Vagina (tissue), 2 donors: ENCODE data around the gene TMEM233. TPM values are rescaled to one million over a fixed set of nuclear protein-coding genes. Genes with fewer than 3 reads are reported as not detected.

Source experiments
- DNase-seq, 2 donors: peaks; one replicate each; pipeline ENCODE4 v3.0.0-alpha.2; 2017; ENCODE audit errors: extremely low spot score in 2 of 2
- H3K27ac ChIP-seq: fragments of 200-600 bp; sonication (generic); one replicate; pipeline ENCODE4 v1.5.1; 2019
- H3K27me3 ChIP-seq: fragments of 200-600 bp; sonication (generic); one replicate; pipeline ENCODE4 v1.5.1; 2019
- H3K36me3 ChIP-seq, 2 donors: fragments of 200-600 bp; sonication (generic); one replicate each; pipeline ENCODE4 v1.5.1; 2017 to 2019
- H3K4me1 ChIP-seq: fragments of 200-600 bp; sonication (generic); one replicate; pipeline ENCODE4 v1.5.1; 2019
- H3K4me3 ChIP-seq, 2 donors: fragments of 200-600 bp; sonication (generic); 1 replicate in 1 of 2; 2 replicates in 1 of 2; pipeline ENCODE4 v1.5.1; 2016 to 2019
- H3K9me3 ChIP-seq: fragments of 200-600 bp; sonication (generic); one replicate; pipeline ENCODE4 v1.5.1; 2019
- CTCF ChIP-seq, 3 experiments: fragments of 450-650 bp in 2 of 3; fragments of 200-600 bp in 1 of 3; sonication (generic) in 1 of 3; IDR thresholded peaks; one replicate each; pipeline ENCODE4 v1.5.1; 2017 to 2019; ENCODE audit warnings: antibody characterized with exemption in 3 of 3, mild to moderate bottlenecking in 2 of 3, moderate library complexity in 2 of 3
- POLR2A ChIP-seq, 2 donors: fragments of 450-650 bp; IDR thresholded peaks; one replicate each; pipeline ENCODE4 v1.6.1; 2017; ENCODE audit warnings: antibody characterized with exemption in 2 of 2, mild to moderate bottlenecking in 2 of 2, moderate library complexity in 2 of 2
- POLR2AphosphoS5 ChIP-seq, 2 donors: sonication (generic); formaldehyde crosslinking; IDR thresholded peaks; one replicate each; pipeline ENCODE4 v1.9.0; 2017; ENCODE audit warnings: antibody characterized with exemption in 2 of 2, mild to moderate bottlenecking in 2 of 2, low read depth in 1 of 2; ENCODE audit not compliant: insufficient read depth in 1 of 2
- intact Hi-C: fragments of 100-400 bp; cut with DNase I; formaldehyde crosslinking; loops from one replicate; pipeline ENCODE4 v1.15.1; 2023
- total RNA-seq: library from RNA; depleted of rRNA; stranded (reverse); fragments of >200 nt; gene quantifications from one replicate; pipeline ENCODE4 v1.2.3, GENCODE V29; 2016

Gene TMEM233
- total RNA-seq, 1 donor from 2014 or later = 0.49 TPM

GRCh38 chr12:119684711-119685369, 91.3 kb downstream of the TMEM233 start:
- no peak overlapping the region for H3K4me3 ChIP-seq
- peaks cover 16% of the 10 kb centered on the region for H3K4me1 ChIP-seq
- intact Hi-C loops = no loop called here
- no peak for DNase-seq
- TF ChIP-seq POLR2AphosphoS5 (IDR thresholded peaks at IDR 0.05; ENCODE audit: insufficient read depth in 1 of 2, low read depth in 1 of 2) = no peak
- no peak for TF ChIP-seq POLR2A (IDR thresholded peaks at IDR 0.05)
- TF ChIP-seq CTCF (IDR thresholded peaks at IDR 0.05) = no peak
- H3K27me3 ChIP-seq = no peaks in the 10 kb centered on the region
- H3K36me3 ChIP-seq = peaks cover 0 to 18% of the 10 kb centered on the region in 2 donors
- H3K27ac ChIP-seq = no peak overlapping the region
- H3K9me3 ChIP-seq = no peaks in the 10 kb centered on the region

- no peaks in the 10 kb centered on the region for H3K27me3 ChIP-seq
- H3K4me3 ChIP-seq = no peak overlapping the region
- H3K27ac ChIP-seq = no peak overlapping the region
- no peaks in the 10 kb centered on the region for H3K9me3 ChIP-seq
- DNase-seq = no peak
- intact Hi-C loops = no loop called here
- H3K36me3 ChIP-seq = peaks cover 0 to 13% of the 10 kb centered on the region in 2 donors
- peaks cover 16% of the 10 kb centered on the region for H3K4me1 ChIP-seq
- TF ChIP-seq CTCF (IDR thresholded peaks at IDR 0.05) = no peak
- TF ChIP-seq POLR2AphosphoS5 (IDR thresholded peaks at IDR 0.05; ENCODE audit: insufficient read depth in 1 of 2, low read depth in 1 of 2) = no peak
- TF ChIP-seq POLR2A (IDR thresholded peaks at IDR 0.05) = no peak
These were observed 91.8 kb downstream of the TMEM233 start for GRCh38 chr12:119685375-119685774.

GRCh38 chr12:119686355-119686754, 92.8 kb downstream of the TMEM233 start:
- Histone ChIP-seq H3K9me3 (no peaks in the 10 kb centered on the region), H3K27ac (no peak overlapping the region), H3K4me3 (no peak overlapping the region), H3K4me1 (peaks cover 16% of the 10 kb centered on the region), H3K36me3 (peaks cover 0 to 3% of the 10 kb centered on the region in 2 donors), H3K27me3 (no peaks in the 10 kb centered on the region)
- DNase-seq = no peak
- TF ChIP-seq CTCF (IDR thresholded peaks at IDR 0.05) (no peak), POLR2AphosphoS5 (IDR thresholded peaks at IDR 0.05; ENCODE audit: insufficient read depth in 1 of 2, low read depth in 1 of 2) (no peak), POLR2A (IDR thresholded peaks at IDR 0.05) (no peak)
- intact Hi-C loops = no loop called here

- intact Hi-C loops = no loop called here
- no peaks in the 10 kb centered on the region for H3K27me3 ChIP-seq
- no peaks in the 10 kb centered on the region for H3K36me3 ChIP-seq
- H3K4me3 ChIP-seq = no peak overlapping the region
- H3K27ac ChIP-seq = no peak overlapping the region
- no peaks in the 10 kb centered on the region for H3K9me3 ChIP-seq
- TF ChIP-seq POLR2A (IDR thresholded peaks at IDR 0.05) (no peak), POLR2AphosphoS5 (IDR thresholded peaks at IDR 0.05; ENCODE audit: insufficient read depth in 1 of 2, low read depth in 1 of 2) (no peak), CTCF (IDR thresholded peaks at IDR 0.05) (no peak)
- no peak for DNase-seq
- peaks cover 17% of the 10 kb centered on the region for H3K4me1 ChIP-seq
These were observed 93.2 kb downstream of the TMEM233 start for GRCh38 chr12:119686776-119687175.

GRCh38 chr12:119687406-119687805, 93.8 kb downstream of the TMEM233 start:
- no peaks in the 10 kb centered on the region for H3K27me3 ChIP-seq
- no peak overlapping the region for H3K27ac ChIP-seq
- no peak overlapping the region for H3K4me3 ChIP-seq
- TF ChIP-seq CTCF (IDR thresholded peaks at IDR 0.05) = no peak
- no peak for TF ChIP-seq POLR2AphosphoS5 (IDR thresholded peaks at IDR 0.05; ENCODE audit: insufficient read depth in 1 of 2, low read depth in 1 of 2)
- no peak for TF ChIP-seq POLR2A (IDR thresholded peaks at IDR 0.05)
- no peaks in the 10 kb centered on the region for H3K9me3 ChIP-seq
- H3K36me3 ChIP-seq = no peaks in the 10 kb centered on the region
- no peak for DNase-seq
- intact Hi-C loops = no loop called here
- peaks cover 23% of the 10 kb centered on the region for H3K4me1 ChIP-seq
